NT2/D1 (cell line): ENCODE results near the gene ADAMTS10.

ENCODE experiments used
- SUZ12 ChIP-seq: IDR thresholded peaks from 2 replicates; pipeline ENCODE4 v1.6.1; 2011; ENCODE audit not compliant: insufficient read length, insufficient read depth; ENCODE audit errors: extremely low read depth
- YY1 ChIP-seq: IDR thresholded peaks from 2 replicates; pipeline ENCODE4 v1.6.1; 2011; ENCODE audit not compliant: insufficient read length, insufficient read depth
- ZNF274 ChIP-seq: IDR thresholded peaks from 2 replicates; pipeline ENCODE4 v1.6.1; 2011; ENCODE audit warnings: mild to moderate bottlenecking, low read depth, low read length

DNA sequence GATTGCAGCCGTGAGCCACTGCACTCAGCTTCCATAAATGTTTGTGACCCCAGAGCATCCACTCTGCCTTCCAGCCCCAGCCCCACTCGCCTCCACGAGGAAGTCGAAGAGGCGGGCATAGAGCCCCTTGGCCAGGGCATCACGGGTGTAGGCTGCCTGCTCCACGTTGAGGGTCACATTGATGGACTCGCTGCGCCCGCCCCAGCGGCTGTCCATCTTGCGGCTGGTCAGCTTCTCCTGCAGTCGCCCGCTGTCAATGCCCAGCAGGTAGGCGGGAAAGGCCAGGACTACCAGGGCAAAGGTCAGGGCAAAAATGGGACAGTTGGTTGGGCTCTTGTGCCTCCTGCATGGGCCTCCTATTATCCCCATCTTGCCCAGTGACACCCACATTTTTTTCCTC, 60.4 kb downstream of the ADAMTS10 start:
- no peak for TF ChIP-seq ZNF274
- no peak for TF ChIP-seq YY1
- TF ChIP-seq SUZ12 = no peak
